ENCODE measurements around the gene NSG1. TPM values are rescaled to one million over a fixed set of nuclear protein-coding genes. Genes with fewer than 3 reads are reported as not detected.

Gene NSG1
- total and polyA plus RNA-seq, 2 of the 4 experiments (the other 2 are of a cell fraction) = 0.72 to 1.6 TPM

GRCh38 chr4:4411906-4412305, 25.0 kb downstream of the NSG1 start:
- Histone ChIP-seq H3K4me3 (ENCODE audit: insufficient read depth, low read depth, low read length) (no peak overlapping the region), H3K4me1 (ENCODE audit: control insufficient read depth, insufficient read depth, low read length) (no peaks in the 10 kb centered on the region), H2BK20ac (ENCODE audit: low read depth, low read length) (no peak overlapping the region), H2AFZ (replicated peaks; ENCODE audit: low read length, poor library complexity) (no peak overlapping the region), H3K18ac (ENCODE audit: low read depth, low read length) (no peak overlapping the region), H3K9ac (ENCODE audit: low read depth, low read length) (no peak overlapping the region), H4K91ac (ENCODE audit: insufficient read depth, low read depth, low read length) (no peak overlapping the region), H2BK15ac (ENCODE audit: low read depth, low read length) (no peak overlapping the region), H3K9me3 (ENCODE audit: control insufficient read depth, insufficient read depth, low read length) (no peaks in the 10 kb centered on the region), H3K14ac (replicated peaks; ENCODE audit: low read depth, low read length) (no peak overlapping the region), H3K36me3 (ENCODE audit: control insufficient read depth, insufficient read depth, low read length) (peaks cover 9% of the 10 kb centered on the region), H3K27me3 (ENCODE audit: control insufficient read depth, insufficient read depth, low read length) (peaks cover 4% of the 10 kb centered on the region; the same call in 1 of the 2 replicates), H3K4ac (ENCODE audit: low read depth, low read length) (no peak overlapping the region), H2AK9ac (replicated peaks; ENCODE audit: low read depth, low read length, poor library complexity) (no peak overlapping the region), H4K20me1 (ENCODE audit: insufficient read depth, low read length) (no peaks in the 10 kb centered on the region), H3K27ac (ENCODE audit: insufficient read depth, low read length) (no peak overlapping the region), H3K79me1 (ENCODE audit: low read depth in 1 of 2, low read length in 2 of 2) (no peaks in the 10 kb centered on the region), H2BK120ac (ENCODE audit: low read depth, low read length) (no peak overlapping the region), H3K56ac (ENCODE audit: extremely low read depth, insufficient read depth, low read length) (no peak overlapping the region), H4K5ac (ENCODE audit: low read depth, low read length) (no peak overlapping the region), H2AK5ac (ENCODE audit: low read depth, low read length) (no peak overlapping the region), H3K9me1 (ENCODE audit: insufficient read depth, low read length) (0 out of 2 replicates have a peak, but pooled peaks cover under 1% of the 10 kb centered on the region), H3K4me2 (ENCODE audit: low read depth, low read length) (no peak overlapping the region), H4K8ac (ENCODE audit: low read depth in 2 of 2, low read length in 2 of 2) (no peak overlapping the region), H2BK5ac (ENCODE audit: low read depth, low read length, poor library complexity, severe bottlenecking) (no peak overlapping the region), H3K23ac (ENCODE audit: low read depth, low read length) (no peak overlapping the region)
- intact Hi-C loops (cut with micrococcal nuclease) (no loop called here), in situ Hi-C loops (cut with MboI; ENCODE audit: low sequenced_read_pairs) (no loop called here), dilution Hi-C loops (cut with HindIII; ENCODE audit: low sequenced_read_pairs, unreplicated experiment) (no loop called here)
- ATAC-seq (ENCODE audit: low read depth) (no peak), DNase-seq (no peak)
- CTCF ChIA-PET = no interaction called here
- POLR2A ChIA-PET (ENCODE audit: unreplicated experiment) = no interaction called here
- 37% methylated on average over 4 of the region's 15 CpGs; no CpG with 5 or more reads in 1 of the 2 experiments for WGBS, 2 experiments (ENCODE audit: extremely low coverage in 2 of 2, insufficient read length in 1 of 2)
- no TSS peak for BruUV-seq (replicated peaks)
- TF ChIP-seq CHD1 (IDR thresholded peaks at IDR 0.05; ENCODE audit: low read depth, low read length) = no peak
